Measurements from ENCODE around the gene FGF19.

GRCh38 chr11:69684651-69685050, 19.2 kb downstream of the FGF19 start:
- TF ChIP-seq CTCF (IDR thresholded peaks at IDR 0.05; ENCODE audit: low read depth, low read length, poor library complexity, severe bottlenecking) = no peak
- no peak for TF ChIP-seq EZH2phosphoT487 (IDR thresholded peaks at IDR 0.05; ENCODE audit: borderline replicate concordance, low read length)

Data from DOHH2 (cell line).